GM18873 (cell line): Measurements from ENCODE around the gene EXOC3.

ENCODE experiments used
- ATAC-seq: cut with Tn5 transposase; IDR thresholded peaks from one replicate; pipeline ENCODE4 v1.9.1; 2021; ENCODE audit warnings: mild to moderate bottlenecking, moderate library complexity, moderate number of reproducible peaks; ENCODE audit not compliant: unreplicated experiment, low FRiP score

Gene EXOC3

GRCh38 chr5:453725-454481 lies 10.9 kb downstream of the EXOC3 start:
- ATAC-seq, result no peak

- no peak for ATAC-seq
Observed at GRCh38 chr5:454936-455335, 12.0 kb downstream of the EXOC3 start.

GRCh38 chr5:455806-456205 lies 12.8 kb downstream of the EXOC3 start:
- ATAC-seq, result no peak

- no peak for ATAC-seq
Observed at GRCh38 chr5:456351-457194, 13.6 kb downstream of the EXOC3 start.

GRCh38 chr5:457195-457961 lies 14.4 kb downstream of the EXOC3 start:
- ATAC-seq, result no peak

GRCh38 chr5:458547-459353 lies 15.8 kb downstream of the EXOC3 start:
- no peak for ATAC-seq

GRCh38 chr5:459562-460272 lies 16.7 kb downstream of the EXOC3 start:
- ATAC-seq, result no peak

GRCh38 chr5:460273-460625 lies 17.3 kb downstream of the EXOC3 start:
- no peak for ATAC-seq

GRCh38 chr5:462051-462481 lies 19.1 kb downstream of the EXOC3 start:
- no peak for ATAC-seq

- no peak for ATAC-seq
Observed at GRCh38 chr5:463301-463700, 20.3 kb downstream of the EXOC3 start.

- no peak for ATAC-seq
Observed at GRCh38 chr5:463952-464351, 21.0 kb downstream of the EXOC3 start.

- no peak for ATAC-seq
Observed at GRCh38 chr5:464446-464842, 21.5 kb downstream of the EXOC3 start.

GRCh38 chr5:464843-465590 lies 22.0 kb downstream of the EXOC3 start:
- ATAC-seq, result no peak

GRCh38 chr5:465591-466403 lies 22.8 kb downstream of the EXOC3 start:
- no peak for ATAC-seq

- ATAC-seq, result no peak
Observed at GRCh38 chr5:466661-467310, 23.8 kb downstream of the EXOC3 start.

GRCh38 chr5:468401-468800 lies 25.4 kb downstream of the EXOC3 start:
- ATAC-seq, result no peak

GRCh38 chr5:469752-470483 lies 26.9 kb downstream of the EXOC3 start:
- no peak for ATAC-seq
